OCI-LY1 (cell line): ENCODE results near the gene MTREX.

Source experiments
- H2AFZ ChIP-seq: fragments of 200-600 bp; sonication (generic), shearing (Covaris generic); 2 replicates; pipeline ENCODE4 v1.6.0; 2014; ENCODE audit warnings: antibody characterized with exemption, mild to moderate bottlenecking, low read length
- H3F3A ChIP-seq: fragments of 200-600 bp; sonication (generic), shearing (Covaris generic); 2 replicates; pipeline ENCODE4 v1.6.0; 2014; ENCODE audit warnings: mild to moderate bottlenecking, antibody characterized with exemption, low read length, moderate library complexity; ENCODE audit not compliant: insufficient read depth
- H3K27ac ChIP-seq: fragments of 200-600 bp; sonication (generic); 2 replicates; pipeline ENCODE4 v1.5.1; 2014; ENCODE audit warnings: low read length, mixed run types, mild to moderate bottlenecking, low read depth; ENCODE audit not compliant: poor library complexity, severe bottlenecking
- H3K27me3 ChIP-seq: fragments of 200-600 bp; sonication (generic); 2 replicates; pipeline ENCODE4 v1.6.0; 2014; ENCODE audit warnings: antibody characterized with exemption, mild to moderate bottlenecking, low read length, moderate library complexity; ENCODE audit not compliant: insufficient read depth
- H3K36me3 ChIP-seq: fragments of 200-600 bp; sonication (generic); 2 replicates; pipeline ENCODE4 v1.6.1; 2014; ENCODE audit warnings: mild to moderate bottlenecking, antibody characterized with exemption, low read length, moderate library complexity, mixed read lengths; ENCODE audit not compliant: insufficient read depth
- H3K4me1 ChIP-seq: fragments of 200-600 bp; sonication (generic); 2 replicates; pipeline ENCODE4 v1.5.1; 2014; ENCODE audit warnings: mild to moderate bottlenecking, low read length, moderate library complexity; ENCODE audit not compliant: insufficient read depth, severe bottlenecking
- H3K4me2 ChIP-seq: fragments of 200-600 bp; sonication (generic), shearing (Covaris generic); 2 replicates; pipeline ENCODE4 v1.6.1; 2014; ENCODE audit warnings: low read length
- H3K4me3 ChIP-seq: fragments of 200-600 bp; sonication (generic); 2 replicates; pipeline ENCODE4 v1.5.1; 2014; ENCODE audit warnings: low read length, low read depth, mild to moderate bottlenecking, mixed read lengths; ENCODE audit not compliant: poor library complexity, severe bottlenecking
- H3K79me2 ChIP-seq: fragments of 200-600 bp; shearing (Covaris generic); 2 replicates; pipeline ENCODE4 v1.6.1; 2016; ENCODE audit warnings: mixed run types, low read length, mixed read lengths; ENCODE audit not compliant: insufficient read depth
- H3K9ac ChIP-seq: fragments of 200-600 bp; sonication (generic), shearing (Covaris generic); 2 replicates; pipeline ENCODE4 v1.6.1; 2014; ENCODE audit warnings: mild to moderate bottlenecking, low read length, mixed read lengths
- H3K9me2 ChIP-seq: fragments of 200-600 bp; sonication (generic), shearing (Covaris generic); 2 replicates; pipeline ENCODE4 v1.6.1; 2014; ENCODE audit warnings: low read depth, mild to moderate bottlenecking, low read length, mixed read lengths
- H3K9me3 ChIP-seq: fragments of 200-600 bp; shearing (Covaris generic); 2 replicates; pipeline ENCODE4 v1.6.1; 2014; ENCODE audit warnings: low read length, mixed read lengths
- H4K20me1 ChIP-seq: fragments of 200-600 bp; sonication (generic), shearing (Covaris generic); 2 replicates; pipeline ENCODE4 v1.6.0; 2016; ENCODE audit warnings: mild to moderate bottlenecking, low read length; ENCODE audit not compliant: insufficient read depth
- EZH2 ChIP-seq: fragments of 200-600 bp; sonication (generic), shearing (Covaris generic); IDR thresholded peaks from 2 replicates; pipeline ENCODE4 v1.8.0; 2017; ENCODE audit warnings: borderline replicate concordance, mixed run types, mild to moderate bottlenecking, antibody characterized with exemption, low read length, moderate library complexity, mixed read lengths
- TF ChIP-seq, protein P1 (sequence below): fragments of 200-600 bp; sonication (generic), shearing (Covaris generic); IDR thresholded peaks from 2 replicates; pipeline ENCODE4 v1.5.1; 2017; ENCODE audit warnings: mild to moderate bottlenecking, antibody characterized with exemption, low read length, moderate library complexity, mixed read lengths

The MTREX gene

GRCh38 chr5:55364537-55365055 lies 56.8 kb downstream of the MTREX start:
- Histone ChIP-seq H2AFZ (no peak overlapping the region), H3K79me2 (no peaks in the 10 kb centered on the region), H3K9ac (no peak overlapping the region), H3K36me3 (peaks cover 53% of the 10 kb centered on the region), H3K4me3 (no peak overlapping the region), H3K27ac (no peak overlapping the region), H4K20me1 (no peaks in the 10 kb centered on the region), H3K27me3 (no peaks in the 10 kb centered on the region), H3K9me2 (no peaks in the 10 kb centered on the region), H3K9me3 (no peaks in the 10 kb centered on the region), H3K4me1 (no peaks in the 10 kb centered on the region), H3K4me2 (no peak overlapping the region), H3F3A (no peaks in the 10 kb centered on the region)
- no peak for TF ChIP-seq EZH2
- TF ChIP-seq, protein P1, sequence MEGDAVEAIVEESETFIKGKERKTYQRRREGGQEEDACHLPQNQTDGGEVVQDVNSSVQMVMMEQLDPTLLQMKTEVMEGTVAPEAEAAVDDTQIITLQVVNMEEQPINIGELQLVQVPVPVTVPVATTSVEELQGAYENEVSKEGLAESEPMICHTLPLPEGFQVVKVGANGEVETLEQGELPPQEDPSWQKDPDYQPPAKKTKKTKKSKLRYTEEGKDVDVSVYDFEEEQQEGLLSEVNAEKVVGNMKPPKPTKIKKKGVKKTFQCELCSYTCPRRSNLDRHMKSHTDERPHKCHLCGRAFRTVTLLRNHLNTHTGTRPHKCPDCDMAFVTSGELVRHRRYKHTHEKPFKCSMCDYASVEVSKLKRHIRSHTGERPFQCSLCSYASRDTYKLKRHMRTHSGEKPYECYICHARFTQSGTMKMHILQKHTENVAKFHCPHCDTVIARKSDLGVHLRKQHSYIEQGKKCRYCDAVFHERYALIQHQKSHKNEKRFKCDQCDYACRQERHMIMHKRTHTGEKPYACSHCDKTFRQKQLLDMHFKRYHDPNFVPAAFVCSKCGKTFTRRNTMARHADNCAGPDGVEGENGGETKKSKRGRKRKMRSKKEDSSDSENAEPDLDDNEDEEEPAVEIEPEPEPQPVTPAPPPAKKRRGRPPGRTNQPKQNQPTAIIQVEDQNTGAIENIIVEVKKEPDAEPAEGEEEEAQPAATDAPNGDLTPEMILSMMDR, result no peak

DNA sequence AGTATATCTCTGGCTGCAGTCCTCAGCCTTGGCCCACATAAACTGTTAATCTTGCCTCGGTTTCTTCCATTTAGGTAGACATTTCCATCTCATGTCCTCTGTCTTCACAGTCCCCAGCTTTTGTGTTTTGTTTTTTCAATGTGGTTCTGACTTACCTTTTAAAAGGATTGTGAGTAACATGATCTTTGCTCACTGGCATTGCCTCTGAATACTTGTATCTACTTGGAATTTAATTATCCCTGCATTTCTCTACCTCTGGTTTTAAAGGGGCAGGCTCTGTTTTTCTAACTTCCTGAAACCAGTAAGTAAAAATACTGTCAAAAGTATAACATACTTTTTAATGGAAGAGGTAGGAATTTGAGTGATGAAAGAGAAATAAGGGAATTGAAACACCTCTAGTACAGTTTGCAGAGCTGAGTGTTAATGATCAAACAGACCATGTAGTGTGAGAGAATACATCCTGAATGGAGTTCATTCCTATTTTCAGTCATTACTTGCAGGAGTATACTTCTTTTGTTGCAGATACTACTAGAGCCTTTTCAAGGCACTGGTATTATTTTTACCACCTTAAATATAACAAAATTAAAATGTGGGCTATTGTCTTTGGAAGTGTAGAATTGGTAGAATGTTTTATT lies 62.6 kb downstream of the MTREX start:
- no peak overlapping the region for H3K27ac ChIP-seq
- no peak overlapping the region for H3K4me2 ChIP-seq

DNA sequence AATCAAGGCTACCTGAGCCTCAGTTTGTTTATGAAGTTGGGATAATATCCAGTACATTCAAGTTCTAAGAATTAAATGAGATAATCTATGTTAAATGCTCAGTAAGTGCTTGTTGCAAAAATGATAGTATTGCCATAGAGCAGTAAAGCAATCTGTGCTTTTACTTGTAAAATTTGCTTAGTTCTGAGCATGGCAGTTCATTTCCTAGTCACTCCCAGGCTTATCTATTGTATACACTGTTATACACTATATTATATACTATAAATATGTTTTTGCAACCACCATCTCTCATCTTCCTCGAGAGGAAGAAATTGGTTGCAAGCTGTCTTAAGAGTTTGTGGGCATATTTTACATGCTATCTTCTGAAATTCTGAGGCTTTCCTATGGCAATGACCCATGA lies 63.4 kb downstream of the MTREX start:
- Histone ChIP-seq H3K36me3 (peaks cover 73% of the 10 kb centered on the region), H3K4me2 (no peak overlapping the region), H3K9me2 (no peaks in the 10 kb centered on the region), H3F3A (no peaks in the 10 kb centered on the region), H4K20me1 (no peaks in the 10 kb centered on the region), H3K9ac (no peak overlapping the region), H3K9me3 (peaks cover 12% of the 10 kb centered on the region), H3K79me2 (no peaks in the 10 kb centered on the region), H3K27me3 (no peaks in the 10 kb centered on the region), H3K27ac (no peak overlapping the region), H3K4me3 (no peak overlapping the region), H3K4me1 (no peaks in the 10 kb centered on the region), H2AFZ (no peak overlapping the region)
- no peak for TF ChIP-seq EZH2
- TF ChIP-seq, protein P1, result no peak

More for the DNA sequence above, 62.6 kb downstream of the MTREX start:
- no peak overlapping the region for H2AFZ ChIP-seq
- TF ChIP-seq, protein P1, result no peak
- no peak for TF ChIP-seq EZH2
- H3K79me2 ChIP-seq, result no peaks in the 10 kb centered on the region
- H3K9me3 ChIP-seq, result peaks cover 12% of the 10 kb centered on the region
- no peaks in the 10 kb centered on the region for H4K20me1 ChIP-seq
- H3F3A ChIP-seq, result no peaks in the 10 kb centered on the region
- H3K9ac ChIP-seq, result no peak overlapping the region
- no peaks in the 10 kb centered on the region for H3K27me3 ChIP-seq
- H3K9me2 ChIP-seq, result no peaks in the 10 kb centered on the region
- H3K4me3 ChIP-seq, result no peak overlapping the region
- no peaks in the 10 kb centered on the region for H3K4me1 ChIP-seq
- peaks cover 75% of the 10 kb centered on the region for H3K36me3 ChIP-seq
